HG03354 (cell line): ENCODE measurements around the gene HEG1.

Experiments
- ATAC-seq: cut with Tn5 transposase; IDR thresholded peaks from one replicate; pipeline ENCODE4 v1.9.1; 2021; ENCODE audit warnings: mild to moderate bottlenecking; ENCODE audit not compliant: unreplicated experiment, poor library complexity, severe bottlenecking

The HEG1 gene

GRCh38 chr3:124927574-124928045 lies 128.2 kb downstream of the HEG1 start:
- peak; percentile 76 for ATAC-seq

GRCh38 chr3:124926426-124927101 lies 129.2 kb downstream of the HEG1 start:
- no peak for ATAC-seq

- no peak for ATAC-seq
Measured at GRCh38 chr3:124924741-124925140, 131.1 kb downstream of the HEG1 start.

GRCh38 chr3:124923833-124924232 lies 132.0 kb downstream of the HEG1 start:
- ATAC-seq: no peak

GRCh38 chr3:124920718-124921117 lies 135.1 kb downstream of the HEG1 start:
- ATAC-seq: no peak

GRCh38 chr3:124919756-124920155 lies 136.0 kb downstream of the HEG1 start:
- ATAC-seq: no peak

- ATAC-seq: no peak
Measured at GRCh38 chr3:124918524-124918923, 137.3 kb downstream of the HEG1 start.

GRCh38 chr3:124916837-124917409 lies 138.9 kb downstream of the HEG1 start:
- no peak for ATAC-seq
